NB4 (cell line): ENCODE measurements around the gene ADAMTSL3.
A peak's percentile ranks its signal among the peaks of the same experiment; 100 is the strongest.

ENCODE experiments used
- DNase-seq: peaks from one replicate; pipeline ENCODE4 v3.0.0; 2010; ENCODE audit warnings: low read depth
- H3K4me3 ChIP-seq: one replicate; pipeline ENCODE4 v1.5.1; 2011; ENCODE audit warnings: mild to moderate bottlenecking, low read depth, low read length, moderate library complexity
- CTCF ChIP-seq: IDR thresholded peaks from one replicate; pipeline ENCODE4 v1.5.1; 2012; ENCODE audit warnings: low read depth, low read length
- MAX ChIP-seq: IDR thresholded peaks from 2 replicates; pipeline ENCODE4 v1.6.1; 2011; ENCODE audit warnings: low read depth, low read length
- MYC ChIP-seq: IDR thresholded peaks from 2 replicates; pipeline ENCODE4 v1.6.1; 2011; ENCODE audit warnings: low read depth, low read length
- POLR2A ChIP-seq: IDR thresholded peaks from 2 replicates; pipeline ENCODE4 v1.6.1; 2011; ENCODE audit warnings: mild to moderate bottlenecking; ENCODE audit not compliant: insufficient read length; ENCODE audit errors: extremely low read depth

ADAMTSL3 gene

GRCh38 chr15:83653288-83653638 is 660 bp upstream of the ADAMTSL3 start:
- H3K4me3 ChIP-seq, result no peak overlapping the region
- DNase-seq, result no peak
- TF ChIP-seq MAX (no peak), CTCF (no peak), MYC (no peak), POLR2A (no peak)

- DNase-seq, result no peak
- no peak for TF ChIP-seq MAX
- TF ChIP-seq CTCF, result no peak
- H3K4me3 ChIP-seq, result no peak overlapping the region
Measured at GRCh38 chr15:83654379-83655236, 685 bp downstream of the ADAMTSL3 start.

GRCh38 chr15:83655237-83655616 is 1.3 kb downstream of the ADAMTSL3 start:
- TF ChIP-seq MAX (no peak), CTCF (no peak)
- no peak for DNase-seq
- H3K4me3 ChIP-seq, result no peak overlapping the region

GRCh38 chr15:83656192-83656591 is 2.3 kb downstream of the ADAMTSL3 start:
- no peak overlapping the region for H3K4me3 ChIP-seq
- no peak for DNase-seq
- no peak for TF ChIP-seq MAX

GRCh38 chr15:83656943-83657528 is 3.1 kb downstream of the ADAMTSL3 start:
- TF ChIP-seq POLR2A (no peak), MAX (no peak), MYC (no peak), CTCF (no peak)
- no peak overlapping the region for H3K4me3 ChIP-seq
- no peak for DNase-seq

GRCh38 chr15:83657549-83657948 is 3.6 kb downstream of the ADAMTSL3 start:
- DNase-seq, result peak; percentile 22
- H3K4me3 ChIP-seq, result no peak overlapping the region
- TF ChIP-seq MYC, result no peak
- TF ChIP-seq CTCF, result peak; percentile 51
